ENCODE results near the gene PDIA5. TPM values are rescaled to one million over a fixed set of nuclear protein-coding genes. Genes with fewer than 3 reads are reported as not detected.

The PDIA5 gene
- total RNA-seq, 4 donors from 2014 or later = 5.3 to 9.2 (median 7.2) TPM

- Histone ChIP-seq H3K9me3 (no peaks in the 10 kb centered on the region), H3K27ac (no peak overlapping the region), H3K36me3 (no peaks in the 10 kb centered on the region), H3K4me3 (no peak overlapping the region), H3K4me1 (peaks cover 19% of the 10 kb centered on the region), H3K27me3 (no peaks in the 10 kb centered on the region)
- no peak for DNase-seq (ENCODE audit: low spot score in 2 of 2)
- 97% methylated on average over 1 of the region's 1 CpG for WGBS
- TF ChIP-seq POLR2AphosphoS5 (IDR thresholded peaks at IDR 0.05) (no peak), EP300 (IDR thresholded peaks at IDR 0.05) (no peak), POLR2A (IDR thresholded peaks at IDR 0.05) (no peak)
- TF ChIP-seq, protein P1, sequence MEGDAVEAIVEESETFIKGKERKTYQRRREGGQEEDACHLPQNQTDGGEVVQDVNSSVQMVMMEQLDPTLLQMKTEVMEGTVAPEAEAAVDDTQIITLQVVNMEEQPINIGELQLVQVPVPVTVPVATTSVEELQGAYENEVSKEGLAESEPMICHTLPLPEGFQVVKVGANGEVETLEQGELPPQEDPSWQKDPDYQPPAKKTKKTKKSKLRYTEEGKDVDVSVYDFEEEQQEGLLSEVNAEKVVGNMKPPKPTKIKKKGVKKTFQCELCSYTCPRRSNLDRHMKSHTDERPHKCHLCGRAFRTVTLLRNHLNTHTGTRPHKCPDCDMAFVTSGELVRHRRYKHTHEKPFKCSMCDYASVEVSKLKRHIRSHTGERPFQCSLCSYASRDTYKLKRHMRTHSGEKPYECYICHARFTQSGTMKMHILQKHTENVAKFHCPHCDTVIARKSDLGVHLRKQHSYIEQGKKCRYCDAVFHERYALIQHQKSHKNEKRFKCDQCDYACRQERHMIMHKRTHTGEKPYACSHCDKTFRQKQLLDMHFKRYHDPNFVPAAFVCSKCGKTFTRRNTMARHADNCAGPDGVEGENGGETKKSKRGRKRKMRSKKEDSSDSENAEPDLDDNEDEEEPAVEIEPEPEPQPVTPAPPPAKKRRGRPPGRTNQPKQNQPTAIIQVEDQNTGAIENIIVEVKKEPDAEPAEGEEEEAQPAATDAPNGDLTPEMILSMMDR (IDR thresholded peaks at IDR 0.05) = no peak
Observed at GRCh38 chr3:123075359-123075758, 8.5 kb downstream of the PDIA5 start.

DNA sequence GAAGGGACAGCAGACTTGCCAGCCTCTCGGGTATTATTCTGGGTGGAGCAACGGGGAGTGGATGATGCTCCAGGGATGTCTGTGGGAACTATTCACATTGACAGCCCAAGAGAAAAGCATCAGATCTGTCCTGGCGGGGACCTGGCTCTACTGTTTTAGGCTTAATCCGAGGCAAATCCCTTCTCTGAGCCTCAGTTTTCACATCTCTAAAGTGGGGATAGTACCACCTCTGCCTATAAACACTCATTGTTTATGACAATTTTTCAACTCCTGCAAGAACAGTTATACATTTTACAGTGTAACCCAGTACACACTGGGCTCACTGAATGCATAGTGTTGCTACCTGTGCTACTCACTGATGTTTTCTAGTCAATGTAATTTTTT, 9.3 kb downstream of the PDIA5 start:
- Histone ChIP-seq H3K36me3 (no peaks in the 10 kb centered on the region), H3K4me3 (no peak overlapping the region), H3K4me1 (peaks cover 25% of the 10 kb centered on the region), H3K27me3 (no peaks in the 10 kb centered on the region), H3K27ac (no peak overlapping the region), H3K9me3 (no peaks in the 10 kb centered on the region)
- TF ChIP-seq POLR2AphosphoS5 (IDR thresholded peaks at IDR 0.05) = no peak
- TF ChIP-seq, protein P1 (IDR thresholded peaks at IDR 0.05) = no peak
- no peak for TF ChIP-seq POLR2A (IDR thresholded peaks at IDR 0.05)
- no peak for TF ChIP-seq EP300 (IDR thresholded peaks at IDR 0.05)
- 57% methylated on average over 3 of the region's 4 CpGs for WGBS
- no peak for DNase-seq (ENCODE audit: low spot score in 2 of 2)

GRCh38 chr3:123076496-123077418, 9.9 kb downstream of the PDIA5 start:
- WGBS = 15% methylated on average over 6 of the region's 6 CpGs
- TF ChIP-seq POLR2AphosphoS5 (IDR thresholded peaks at IDR 0.05) = no peak
- TF ChIP-seq POLR2A (IDR thresholded peaks at IDR 0.05) = no peak
- no peak for TF ChIP-seq EP300 (IDR thresholded peaks at IDR 0.05)
- TF ChIP-seq, protein P1 (IDR thresholded peaks at IDR 0.05) = no peak
- H3K9me3 ChIP-seq = no peaks in the 10 kb centered on the region
- H3K4me3 ChIP-seq = no peak overlapping the region
- DNase-seq (ENCODE audit: low spot score in 2 of 2) = no peak
- no peaks in the 10 kb centered on the region for H3K27me3 ChIP-seq
- H3K36me3 ChIP-seq = no peaks in the 10 kb centered on the region
- no peak overlapping the region for H3K27ac ChIP-seq
- peaks cover 28% of the 10 kb centered on the region for H3K4me1 ChIP-seq

DNA sequence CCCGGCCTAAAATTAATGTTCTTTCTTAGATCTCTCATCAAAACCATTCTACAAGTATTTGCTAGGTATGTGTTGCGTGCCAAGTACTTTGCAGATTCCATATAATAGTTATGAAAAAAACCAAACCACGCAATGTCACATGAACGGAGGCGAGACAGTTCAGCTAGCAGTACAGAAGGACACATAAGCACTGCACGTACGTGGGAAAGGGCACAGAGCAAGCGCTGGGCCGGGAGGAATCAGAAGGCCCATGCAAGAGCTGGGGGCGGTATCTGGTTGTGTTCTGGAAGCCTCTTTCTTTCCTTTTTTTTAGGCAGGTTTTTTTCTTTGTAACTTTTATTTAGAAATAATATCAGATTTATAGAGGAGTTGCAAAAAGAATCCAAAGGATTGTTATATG, 11.3 kb downstream of the PDIA5 start:
- no peak for DNase-seq (ENCODE audit: low spot score in 2 of 2)
- 93% methylated on average over 10 of the region's 10 CpGs for WGBS
- H3K27ac ChIP-seq = no peak overlapping the region

More for the DNA sequence above, 11.3 kb downstream of the PDIA5 start:
- H3K4me1 ChIP-seq = peaks cover 38% of the 10 kb centered on the region
- no peaks in the 10 kb centered on the region for H3K27me3 ChIP-seq
- no peaks in the 10 kb centered on the region for H3K36me3 ChIP-seq
- no peak overlapping the region for H3K4me3 ChIP-seq
- H3K9me3 ChIP-seq = no peaks in the 10 kb centered on the region
- no peak for TF ChIP-seq POLR2A (IDR thresholded peaks at IDR 0.05)
- no peak for TF ChIP-seq EP300 (IDR thresholded peaks at IDR 0.05)
- TF ChIP-seq, protein P1 (IDR thresholded peaks at IDR 0.05) = no peak
